Ramos (cell line): ENCODE data around the gene COPZ1.
"Not testable (repeated sequence)": the region's sequence is repeated elsewhere in the genome, so short reads cannot be mapped to it uniquely, and the experiment has no call there.

Experiments
- in situ Hi-C: fragments of 300-500 bp; cut with MboI; formaldehyde crosslinking; loops from one replicate; pipeline ENCODE4 v1.14.3; 2022; ENCODE audit warnings: low sequenced_read_pairs; ENCODE audit not compliant: unreplicated experiment

Gene COPZ1

GRCh38 chr12:54294152-54294952, 30.6 kb upstream of the COPZ1 start:
- in situ Hi-C loops: no loop called here

GRCh38 chr12:54294953-54295566, 29.9 kb upstream of the COPZ1 start:
- in situ Hi-C loops: loop anchor here (5.0 kb wide), 1 partner anchor 67 kb away; the partner anchor contains the start of gene GPR84

GRCh38 chr12:54296393-54297099, 28.4 kb upstream of the COPZ1 start:
- in situ Hi-C loops: loop anchor here (5.0 kb wide), 1 partner anchor 66 kb away; the partner anchor contains the start of gene GPR84

DNA sequence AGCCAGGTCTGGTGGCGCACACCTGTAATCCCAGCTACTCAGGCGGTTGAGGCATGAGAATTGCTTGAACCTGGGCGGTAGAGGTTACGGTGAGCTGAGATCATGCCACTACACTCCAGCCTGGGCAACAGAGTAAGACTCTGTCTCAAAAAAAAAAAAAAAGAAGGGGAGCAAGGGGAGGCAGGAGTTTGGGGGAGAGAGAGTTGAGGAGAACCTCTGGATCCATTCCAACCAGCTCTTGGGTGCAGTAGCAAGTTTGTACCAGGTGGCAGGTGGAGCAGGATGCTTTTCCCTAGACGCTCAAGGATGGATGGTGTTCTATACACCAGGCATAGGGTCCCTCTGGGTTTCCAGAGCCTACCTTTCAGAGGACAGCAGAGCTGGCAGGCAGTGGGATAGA, 26.0 kb upstream of the COPZ1 start:
- in situ Hi-C loops: loop anchor here (5.0 kb wide), 1 partner anchor 63 kb away; the partner anchor contains the start of gene GPR84

DNA sequence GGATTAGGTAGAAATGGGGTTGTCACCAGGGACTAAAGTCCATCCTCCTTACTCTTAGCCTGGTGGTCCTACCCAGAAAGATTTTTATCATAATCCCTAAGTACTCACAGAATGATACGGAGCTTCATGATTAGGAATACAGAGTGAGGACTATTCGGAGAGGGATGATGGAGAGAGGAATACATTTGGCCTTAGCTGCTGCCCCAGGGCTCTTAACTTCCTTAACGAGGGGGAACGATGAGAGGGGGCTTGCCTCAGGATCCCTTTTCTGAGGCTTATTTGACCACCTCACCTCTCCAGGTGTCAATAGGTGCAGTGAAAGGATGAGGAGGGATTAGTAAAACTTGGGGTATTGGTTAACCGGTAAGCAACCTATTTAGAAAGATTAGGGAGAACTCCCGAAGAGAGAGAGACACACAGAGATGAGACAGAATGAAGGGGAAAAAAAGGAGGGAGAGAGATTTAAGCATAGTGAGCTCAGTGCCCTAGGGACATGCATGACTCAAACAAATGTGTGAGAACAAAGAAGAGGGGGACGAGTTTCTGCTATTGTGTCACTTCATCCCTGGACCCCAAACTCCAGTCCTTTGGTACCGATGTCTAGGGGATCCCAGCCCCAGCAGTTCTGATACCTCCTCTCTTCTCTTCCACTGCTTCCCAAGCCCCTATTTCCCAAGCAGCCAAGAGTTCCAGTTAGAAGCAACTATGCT, 25.3 kb upstream of the COPZ1 start:
- in situ Hi-C loops: loop anchor here (5.0 kb wide), 1 partner anchor 63 kb away; the partner anchor contains the start of gene GPR84

DNA sequence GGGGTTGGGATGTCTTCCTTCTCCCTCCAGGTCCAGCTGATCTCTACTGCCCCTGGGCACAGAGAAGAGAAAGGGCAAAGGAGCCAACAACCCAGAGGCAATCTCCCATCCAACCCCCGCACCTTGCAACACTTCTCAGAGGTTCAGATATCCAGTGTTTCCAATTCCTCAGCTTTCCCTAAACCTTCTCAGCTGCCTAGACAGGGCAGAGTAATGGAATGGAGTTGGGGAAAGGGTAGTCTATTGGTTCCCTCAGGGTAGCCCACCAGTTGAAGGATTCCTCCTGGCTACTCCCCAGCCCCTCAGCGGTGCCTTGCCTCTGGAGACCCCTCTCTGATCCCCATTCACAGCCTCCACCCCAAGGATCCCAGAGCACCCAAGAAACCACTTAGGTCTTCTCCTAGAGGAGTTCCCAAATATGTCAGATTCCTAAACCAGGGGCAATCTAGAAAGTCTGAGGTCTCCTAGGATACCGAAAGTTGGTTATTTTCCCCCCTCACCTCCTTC, 24.7 kb upstream of the COPZ1 start:
- in situ Hi-C loops: no loop called here

DNA sequence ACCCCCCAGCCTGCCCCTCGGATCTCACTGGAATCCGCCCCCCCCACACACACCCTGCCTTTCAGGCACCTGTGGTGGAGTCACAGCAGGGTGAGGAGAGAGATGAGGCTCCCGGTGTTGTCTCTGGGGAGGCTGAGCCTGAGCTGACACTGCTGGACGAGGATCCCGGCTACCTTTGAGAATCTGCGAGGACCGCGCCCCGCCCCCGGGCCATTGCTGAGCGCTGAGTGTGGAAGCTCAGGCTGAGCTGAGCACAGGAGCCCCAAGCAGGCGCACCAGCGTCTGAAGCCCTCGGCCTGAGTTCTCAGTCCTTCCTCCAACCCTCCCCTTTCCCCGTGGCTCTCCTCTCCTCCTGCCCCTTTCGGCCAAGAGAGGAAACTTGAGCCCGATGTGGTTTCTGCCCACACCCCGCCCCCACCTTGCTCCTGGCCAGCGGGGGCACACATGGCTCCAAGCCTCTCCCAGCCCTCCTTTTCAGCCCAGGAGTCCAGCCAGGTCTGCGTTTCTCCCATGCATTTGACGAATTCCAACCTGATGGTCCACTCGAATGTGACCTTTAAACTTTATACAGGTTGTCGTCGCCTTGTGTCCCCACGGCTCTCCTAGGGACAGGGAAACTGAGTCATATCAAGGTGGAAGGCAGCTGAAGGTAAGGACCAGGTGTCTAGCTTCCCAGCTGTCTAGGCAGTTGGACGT, 24.1 kb upstream of the COPZ1 start, which contains the start of gene NFE2:
Gene NFE2, minus strand, starts transcription at position 284 of the 696 bp plus-strand sequence. CDS start 5,767 bp downstream, outside the sequence.
- in situ Hi-C loops: no loop called here

- in situ Hi-C loops: no loop called here
These were observed 23.4 kb upstream of the COPZ1 start for GRCh38 chr12:54301428-54302048.

GRCh38 chr12:54303640-54304039, 21.3 kb upstream of the COPZ1 start:
- in situ Hi-C loops: no loop called here

- in situ Hi-C loops: no loop called here
These were observed 20.6 kb upstream of the COPZ1 start for GRCh38 chr12:54304187-54304810.

DNA sequence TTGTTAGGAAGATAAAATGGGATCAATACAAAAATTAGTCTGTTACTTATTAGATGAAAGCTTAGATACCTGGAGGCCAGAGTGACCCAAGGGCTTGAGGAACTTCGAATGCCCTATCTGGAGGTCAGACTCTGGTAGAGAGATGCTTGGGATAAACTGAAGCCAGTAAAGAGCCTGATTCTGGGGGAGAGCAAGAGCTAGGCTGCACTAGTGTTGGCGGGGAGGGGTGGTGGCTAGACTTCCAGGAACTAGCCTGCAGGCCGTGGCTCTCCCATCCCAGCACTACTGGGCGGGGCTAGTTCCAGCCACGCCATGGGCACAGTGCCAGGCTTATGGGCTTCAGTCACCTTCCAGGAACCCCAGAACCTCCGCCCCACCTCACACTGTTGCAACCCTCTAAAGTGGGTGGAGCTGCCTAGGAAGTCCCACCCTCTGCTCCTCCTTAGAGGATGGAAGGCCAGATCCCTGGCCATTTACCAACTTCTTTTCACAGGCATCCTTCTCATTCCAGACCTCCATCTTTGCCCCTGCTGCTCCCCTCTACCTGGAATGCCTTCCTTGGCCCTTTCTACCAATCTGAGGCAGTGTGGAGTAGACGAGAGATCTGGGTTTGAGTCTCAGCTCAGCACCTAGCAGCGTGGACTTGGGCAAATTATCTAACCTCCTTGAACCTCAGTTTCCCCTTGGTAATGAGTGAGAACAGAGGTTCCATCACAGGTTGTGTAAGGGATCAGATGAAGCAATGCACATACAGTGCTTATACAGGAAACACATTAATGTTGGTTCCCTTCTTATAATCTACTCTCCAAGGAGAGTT, 17.8 kb upstream of the COPZ1 start:
- in situ Hi-C loops: no loop called here

- in situ Hi-C loops: no loop called here
These were observed 13.9 kb upstream of the COPZ1 start for GRCh38 chr12:54311051-54311450.

- in situ Hi-C loops: not testable (repeated sequence)
These were observed 12.6 kb upstream of the COPZ1 start for GRCh38 chr12:54312309-54312708.

DNA sequence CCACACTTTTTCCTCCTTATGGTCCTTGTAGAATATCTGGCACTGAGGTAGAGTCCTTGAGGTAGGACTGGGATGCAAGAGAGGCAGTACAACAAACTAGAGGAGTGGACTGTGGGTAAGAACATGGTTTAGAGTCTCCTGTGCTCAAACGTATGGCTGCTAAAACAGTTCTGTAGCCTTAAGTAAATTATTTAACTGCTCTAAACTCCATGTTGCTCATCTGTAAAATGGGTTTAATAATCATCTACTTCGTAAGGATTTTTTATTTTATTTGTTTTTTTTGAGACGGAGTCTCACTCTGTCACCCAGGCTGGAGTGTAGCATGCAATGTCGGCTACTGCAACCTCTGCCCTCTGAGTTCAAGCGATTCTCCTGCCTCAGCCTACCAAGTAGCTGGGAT, 3.6 kb upstream of the COPZ1 start:
- in situ Hi-C loops: no loop called here

DNA sequence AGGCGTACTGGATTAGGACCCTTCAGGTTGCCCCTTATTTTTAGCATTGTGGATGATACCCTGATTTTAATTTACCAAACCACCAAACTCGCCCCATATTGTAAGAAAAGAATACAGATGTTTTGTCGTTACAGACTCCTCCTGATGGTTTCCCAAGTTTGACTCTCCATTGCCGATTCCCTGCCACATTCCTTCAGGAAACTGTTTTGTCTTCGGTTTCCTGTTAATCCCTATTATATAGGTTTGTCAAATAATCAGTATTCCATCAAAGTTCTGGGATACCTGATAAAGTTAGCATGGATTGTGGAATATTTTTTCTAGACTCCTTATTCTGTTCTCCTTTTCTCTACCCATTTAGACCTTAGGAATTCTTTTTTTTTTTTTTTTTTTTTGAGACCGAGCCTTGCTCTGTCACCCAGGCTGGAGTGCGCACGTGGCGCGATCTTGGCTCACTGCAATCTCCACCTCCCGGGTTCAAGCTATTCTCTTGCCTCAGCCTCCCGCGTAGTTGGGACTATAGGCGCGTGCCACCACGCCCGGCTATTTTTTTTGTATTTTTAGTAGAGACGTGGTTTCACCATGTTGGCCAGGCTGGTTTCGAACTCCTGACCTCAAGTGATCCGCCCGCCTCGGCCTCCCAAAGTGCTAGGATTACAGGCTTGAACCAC, 645 bp downstream of the COPZ1 start:
- in situ Hi-C loops: not testable (repeated sequence)

DNA sequence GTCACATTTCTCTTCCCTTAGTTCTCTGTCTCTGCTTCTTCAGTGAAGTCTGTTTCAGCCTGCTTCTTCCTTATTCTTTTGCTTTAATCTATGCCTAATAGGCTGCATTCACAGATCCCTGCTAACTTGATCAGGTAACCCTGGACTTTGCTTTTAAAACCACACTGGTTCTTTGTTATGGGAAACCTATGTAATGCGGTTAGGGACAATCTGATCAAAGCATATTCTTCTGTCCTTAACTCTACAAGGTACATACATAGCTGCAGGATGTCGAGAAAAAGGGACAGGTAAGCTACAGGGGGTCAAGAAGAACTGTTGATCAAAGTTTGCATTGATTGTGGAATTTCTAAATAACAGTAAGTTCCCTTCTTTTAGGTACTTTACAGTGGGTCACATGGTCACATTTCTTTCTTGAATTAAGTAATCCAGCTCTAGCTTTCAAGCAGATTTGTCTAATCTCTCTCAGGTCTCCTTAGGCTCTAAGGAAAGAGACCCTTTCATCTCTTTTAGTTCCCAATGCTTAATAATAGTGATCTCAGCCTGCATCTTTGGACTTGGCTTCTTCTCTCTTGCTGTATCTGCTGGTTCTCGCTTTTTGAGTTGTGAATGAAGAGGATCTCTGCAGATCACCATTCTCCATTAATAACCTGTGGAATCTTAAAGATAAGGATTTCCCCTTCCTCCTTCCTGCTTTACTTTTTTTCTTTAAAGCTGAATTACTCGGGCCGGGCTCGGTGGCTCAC, 3.8 kb downstream of the COPZ1 start:
- in situ Hi-C loops: no loop called here

DNA sequence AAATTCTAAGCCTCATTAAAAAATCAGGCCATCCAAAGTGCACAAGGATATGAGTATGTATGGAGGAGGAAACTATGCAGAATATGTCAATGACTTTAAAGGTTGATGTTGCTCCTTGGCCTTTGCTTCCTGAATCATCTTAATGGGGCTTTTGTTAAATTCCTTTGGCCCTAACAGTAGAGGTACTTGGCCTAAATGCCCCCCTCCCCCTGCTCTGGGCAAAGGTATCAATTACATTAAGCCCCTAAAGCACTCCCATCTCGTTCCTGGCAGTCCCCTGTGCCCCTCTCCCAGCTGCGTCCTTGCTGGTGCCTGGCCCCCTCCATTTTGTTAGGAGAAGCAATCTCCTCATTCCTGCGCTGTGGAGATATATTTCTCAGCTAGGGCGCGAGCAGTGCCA, 4.8 kb downstream of the COPZ1 start:
- in situ Hi-C loops: no loop called here
